ENCODE data around the gene MAML2.

MAML2 gene

DNA sequence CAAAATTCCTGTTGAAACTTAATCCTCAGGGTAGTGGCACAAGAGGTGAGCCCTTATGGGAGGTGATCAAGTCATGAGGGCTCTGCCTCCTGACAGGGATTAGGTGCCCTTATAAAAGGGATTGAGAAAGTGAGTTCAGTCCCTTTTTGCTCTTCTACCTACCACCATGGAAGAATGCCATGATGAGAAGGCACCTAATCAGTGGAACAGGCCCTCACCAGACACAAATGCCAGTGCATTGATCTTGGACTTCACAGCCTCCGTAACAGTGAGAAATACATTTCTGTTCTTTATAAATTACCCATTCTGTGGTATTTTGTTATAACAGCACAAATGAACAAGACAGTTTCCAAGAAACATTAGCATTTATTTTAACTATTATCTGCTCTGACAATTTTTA is 338.1 kb downstream of the MAML2 start:
- TF ChIP-seq, protein P1, sequence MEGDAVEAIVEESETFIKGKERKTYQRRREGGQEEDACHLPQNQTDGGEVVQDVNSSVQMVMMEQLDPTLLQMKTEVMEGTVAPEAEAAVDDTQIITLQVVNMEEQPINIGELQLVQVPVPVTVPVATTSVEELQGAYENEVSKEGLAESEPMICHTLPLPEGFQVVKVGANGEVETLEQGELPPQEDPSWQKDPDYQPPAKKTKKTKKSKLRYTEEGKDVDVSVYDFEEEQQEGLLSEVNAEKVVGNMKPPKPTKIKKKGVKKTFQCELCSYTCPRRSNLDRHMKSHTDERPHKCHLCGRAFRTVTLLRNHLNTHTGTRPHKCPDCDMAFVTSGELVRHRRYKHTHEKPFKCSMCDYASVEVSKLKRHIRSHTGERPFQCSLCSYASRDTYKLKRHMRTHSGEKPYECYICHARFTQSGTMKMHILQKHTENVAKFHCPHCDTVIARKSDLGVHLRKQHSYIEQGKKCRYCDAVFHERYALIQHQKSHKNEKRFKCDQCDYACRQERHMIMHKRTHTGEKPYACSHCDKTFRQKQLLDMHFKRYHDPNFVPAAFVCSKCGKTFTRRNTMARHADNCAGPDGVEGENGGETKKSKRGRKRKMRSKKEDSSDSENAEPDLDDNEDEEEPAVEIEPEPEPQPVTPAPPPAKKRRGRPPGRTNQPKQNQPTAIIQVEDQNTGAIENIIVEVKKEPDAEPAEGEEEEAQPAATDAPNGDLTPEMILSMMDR (IDR thresholded peaks at IDR 0.05; ENCODE audit: extremely low read depth, insufficient read depth, missing control alignments) = no peak
- in situ Hi-C loops (cut with MboI; ENCODE audit: low pct_unique_long_range_greater_than_20kb, low sequenced_read_pairs, unreplicated experiment) = no loop called here
- no peak for DNase-seq (ENCODE audit: low spot score)

DNA sequence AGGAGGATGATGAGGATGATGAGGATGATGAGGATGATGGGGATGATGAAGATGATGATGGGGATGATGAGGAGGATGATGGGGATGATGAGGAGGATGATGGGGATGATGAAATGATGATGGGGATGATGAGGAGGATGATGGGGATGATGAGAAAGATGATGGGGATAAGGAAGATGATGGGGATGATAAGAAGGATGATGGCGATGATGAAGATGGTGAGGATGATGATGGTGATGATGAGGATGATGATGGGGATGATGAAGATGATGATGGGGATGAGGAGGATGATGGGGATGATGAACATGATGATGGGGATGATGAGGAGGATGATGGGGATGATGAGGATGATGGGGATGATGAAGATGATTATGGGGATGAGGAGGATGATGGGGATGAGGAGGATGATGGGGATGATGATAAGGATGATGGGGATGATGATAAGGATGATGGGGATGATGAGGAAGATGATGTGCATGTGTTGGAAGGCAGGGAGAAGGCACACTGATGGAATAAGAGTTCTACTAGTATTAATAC is 340.2 kb downstream of the MAML2 start:
- no peak for DNase-seq (ENCODE audit: low spot score)
- in situ Hi-C loops (cut with MboI; ENCODE audit: low pct_unique_long_range_greater_than_20kb, low sequenced_read_pairs, unreplicated experiment) = no loop called here
- TF ChIP-seq, protein P1 (IDR thresholded peaks at IDR 0.05; ENCODE audit: extremely low read depth, insufficient read depth, missing control alignments) = no peak

DNA sequence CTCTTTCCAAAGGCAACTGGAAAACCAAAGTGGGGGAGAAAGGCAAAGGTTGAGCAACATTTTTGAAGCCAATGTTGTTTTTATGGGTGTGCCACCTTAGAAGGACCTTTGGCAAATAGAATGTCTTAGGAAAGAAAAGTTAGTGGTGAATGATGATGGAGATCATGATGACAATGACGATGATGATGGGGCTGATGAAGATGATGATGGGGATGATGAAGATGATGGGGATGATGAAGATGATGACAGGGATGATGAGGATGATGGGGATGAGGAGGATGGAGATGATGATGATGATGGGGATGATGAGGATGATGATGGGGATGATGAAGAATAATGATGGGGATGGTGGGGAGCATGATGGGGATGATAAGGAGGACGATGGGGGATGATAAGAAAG is 340.7 kb downstream of the MAML2 start:
- TF ChIP-seq, protein P1 (IDR thresholded peaks at IDR 0.05; ENCODE audit: extremely low read depth, insufficient read depth, missing control alignments) = no peak
- DNase-seq (ENCODE audit: low spot score) = no peak
- in situ Hi-C loops (cut with MboI; ENCODE audit: low pct_unique_long_range_greater_than_20kb, low sequenced_read_pairs, unreplicated experiment) = no loop called here

DNA sequence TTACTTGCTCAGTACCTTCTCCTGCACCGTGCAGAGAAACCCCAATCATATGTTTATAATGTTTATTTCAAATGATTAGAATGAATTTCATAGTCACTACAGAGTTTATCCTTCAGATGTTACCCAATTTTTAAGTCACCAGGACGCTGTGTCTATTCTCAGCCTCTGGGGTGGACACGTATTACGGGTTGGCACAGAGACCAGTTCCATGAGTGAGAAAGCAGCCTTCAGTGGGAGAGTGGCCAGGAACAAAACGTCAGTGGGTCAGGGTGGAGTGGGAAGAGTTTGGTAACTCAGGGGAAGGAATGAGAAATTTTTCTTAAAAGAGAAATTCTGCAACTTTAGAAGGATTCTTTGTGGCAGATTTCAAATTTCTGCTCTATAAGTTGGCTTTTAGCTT is 342.0 kb downstream of the MAML2 start:
- TF ChIP-seq, protein P1 (IDR thresholded peaks at IDR 0.05; ENCODE audit: extremely low read depth, insufficient read depth, missing control alignments) = no peak
- in situ Hi-C loops (cut with MboI; ENCODE audit: low pct_unique_long_range_greater_than_20kb, low sequenced_read_pairs, unreplicated experiment) = no loop called here
- DNase-seq (ENCODE audit: low spot score) = no peak

DNA sequence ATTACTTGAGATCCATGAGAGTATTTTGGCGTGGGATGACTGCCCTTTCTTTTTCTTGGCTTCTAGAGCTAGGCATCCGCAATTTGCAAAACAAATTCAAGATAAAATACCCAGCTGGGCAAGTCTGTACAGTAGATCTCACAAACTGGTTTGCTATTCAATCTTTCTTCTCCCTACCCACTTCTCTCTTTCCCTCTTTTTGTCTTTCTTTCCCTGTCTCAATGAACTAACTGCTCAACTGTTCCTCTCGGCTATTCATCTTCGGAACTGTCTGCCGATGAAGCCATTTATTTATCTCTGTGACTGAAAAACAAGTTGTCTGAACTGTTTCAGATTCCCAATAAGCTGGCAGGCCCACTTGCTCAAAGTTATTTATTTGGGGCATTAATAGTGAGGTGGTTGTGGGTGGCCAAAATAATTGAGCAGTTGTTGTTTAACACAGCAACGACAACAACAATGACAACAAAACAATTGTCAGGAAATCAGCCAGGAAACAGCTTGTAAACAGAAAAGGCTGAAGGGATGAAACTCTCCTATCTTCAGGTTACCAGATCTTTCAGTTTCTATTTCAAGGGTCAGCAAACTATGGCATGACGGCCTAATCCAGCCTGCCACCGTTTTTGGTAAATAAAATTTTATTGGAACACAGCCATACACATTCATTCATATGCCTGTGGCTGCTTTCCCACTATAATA is 343.1 kb downstream of the MAML2 start:
- DNase-seq (ENCODE audit: low spot score) = no peak
- in situ Hi-C loops (cut with MboI; ENCODE audit: low pct_unique_long_range_greater_than_20kb, low sequenced_read_pairs, unreplicated experiment) = no loop called here
- TF ChIP-seq, protein P1 (IDR thresholded peaks at IDR 0.05; ENCODE audit: extremely low read depth, insufficient read depth, missing control alignments) = no peak

DNA sequence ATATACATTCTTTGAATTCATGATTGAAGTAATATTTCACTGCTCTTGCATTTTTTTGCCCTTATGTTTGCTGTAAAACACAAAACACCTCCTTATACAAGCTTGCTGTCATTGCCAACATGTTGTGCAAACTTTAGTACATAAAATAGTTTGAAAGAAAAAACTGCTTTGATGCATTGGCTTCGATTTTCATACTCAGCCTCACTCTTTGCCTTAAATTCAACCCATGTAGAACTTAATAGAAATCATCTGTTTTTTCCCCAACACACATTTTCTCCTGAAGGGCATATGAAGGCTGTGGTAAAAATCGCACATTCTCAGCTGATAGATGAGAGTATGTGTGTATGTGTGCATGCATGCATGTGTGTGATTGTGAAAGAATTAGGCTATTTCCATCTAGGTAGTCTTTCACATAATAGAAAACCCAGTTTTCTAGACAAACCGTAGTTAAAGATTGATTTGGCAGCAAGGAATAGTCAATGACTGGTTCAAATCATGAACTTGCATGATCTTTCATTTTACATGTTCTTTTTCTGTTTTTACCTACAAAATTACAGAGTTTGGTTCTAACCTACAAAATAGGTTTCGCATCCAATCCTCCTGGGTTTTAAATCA is 346.3 kb downstream of the MAML2 start:
- TF ChIP-seq, protein P1 (IDR thresholded peaks at IDR 0.05; ENCODE audit: extremely low read depth, insufficient read depth, missing control alignments) = no peak
- DNase-seq (ENCODE audit: low spot score) = no peak
- in situ Hi-C loops (cut with MboI; ENCODE audit: low pct_unique_long_range_greater_than_20kb, low sequenced_read_pairs, unreplicated experiment) = no loop called here

All from GM13977 (cell line).